SH-SY5Y (cell line): Measurements from ENCODE around the gene AGAP1.

Experiments
- GATA2 ChIP-seq: IDR thresholded peaks from 2 replicates; pipeline ENCODE4 v1.6.1; 2011; ENCODE audit warnings: mild to moderate bottlenecking, low read depth, low read length
- GATA3 ChIP-seq: IDR thresholded peaks from 2 replicates; pipeline ENCODE4 v1.6.1; 2011; ENCODE audit warnings: low read depth, mild to moderate bottlenecking, low read length, moderate library complexity

DNA sequence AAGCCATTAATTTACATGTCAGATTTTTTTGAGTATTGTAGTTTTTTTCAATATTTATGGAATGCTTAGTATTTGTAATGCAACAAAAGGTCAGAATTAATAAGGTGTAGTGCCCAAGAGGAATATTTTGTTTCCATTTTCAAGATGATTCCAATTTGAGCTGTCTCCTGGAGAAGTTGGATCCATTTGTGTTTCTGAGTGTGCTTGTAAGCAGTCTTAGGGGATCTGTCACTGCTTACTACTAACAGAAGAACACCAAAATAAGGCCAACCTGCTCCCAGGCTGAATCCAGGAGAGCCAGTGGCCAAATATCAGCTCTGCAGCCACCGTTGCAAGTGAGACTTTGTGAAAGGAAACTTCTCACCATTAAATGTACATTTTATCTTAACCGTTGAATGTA, 129.9 kb downstream of the AGAP1 start:
- TF ChIP-seq GATA3, result no peak
- no peak for TF ChIP-seq GATA2
